GM10266 (cell line): ENCODE results near the gene TNFRSF18.

Experiments used
- DNase-seq: peaks from one replicate; pipeline ENCODE4 v3.0.0; 2012; ENCODE audit errors: extremely low spot score
- CTCF ChIP-seq: IDR thresholded peaks from 2 replicates; pipeline ENCODE4 v1.5.1; 2012; ENCODE audit warnings: mild to moderate bottlenecking, low read depth; ENCODE audit not compliant: control insufficient read depth, insufficient read depth; ENCODE audit errors: missing control alignments

The TNFRSF18 gene

DNA sequence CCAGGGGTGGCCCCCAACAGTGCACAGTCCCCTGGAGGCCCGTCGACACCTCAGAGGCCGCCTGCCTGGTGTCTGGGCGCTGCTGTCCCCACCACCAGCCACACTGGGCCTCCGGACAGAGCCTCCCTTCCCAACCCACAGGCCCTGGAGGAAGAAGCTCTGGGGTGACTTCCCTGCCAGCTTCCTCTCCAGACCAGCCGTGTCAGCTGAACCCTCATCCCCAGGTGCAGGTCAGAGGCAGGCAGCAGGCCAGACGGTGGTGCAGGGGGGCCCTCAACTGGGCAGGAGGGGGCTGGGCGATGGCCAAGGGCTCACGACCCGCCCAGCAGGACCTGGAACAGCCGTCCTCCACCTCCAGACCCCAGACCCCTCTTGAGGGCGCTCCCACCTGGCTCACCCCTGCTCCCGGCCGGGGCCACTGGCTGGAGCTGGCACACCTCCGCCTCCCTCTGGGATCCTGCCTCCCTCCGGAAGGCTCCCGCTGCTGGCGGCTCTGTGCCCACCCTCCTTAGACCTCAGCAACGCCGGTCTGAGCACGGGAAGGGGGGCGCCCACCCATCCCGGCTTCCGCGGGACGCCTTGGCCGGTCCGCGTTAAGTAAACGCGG, 520 bp downstream of the TNFRSF18 start:
- DNase-seq = no peak
- TF ChIP-seq CTCF = peak; percentile 28

DNA sequence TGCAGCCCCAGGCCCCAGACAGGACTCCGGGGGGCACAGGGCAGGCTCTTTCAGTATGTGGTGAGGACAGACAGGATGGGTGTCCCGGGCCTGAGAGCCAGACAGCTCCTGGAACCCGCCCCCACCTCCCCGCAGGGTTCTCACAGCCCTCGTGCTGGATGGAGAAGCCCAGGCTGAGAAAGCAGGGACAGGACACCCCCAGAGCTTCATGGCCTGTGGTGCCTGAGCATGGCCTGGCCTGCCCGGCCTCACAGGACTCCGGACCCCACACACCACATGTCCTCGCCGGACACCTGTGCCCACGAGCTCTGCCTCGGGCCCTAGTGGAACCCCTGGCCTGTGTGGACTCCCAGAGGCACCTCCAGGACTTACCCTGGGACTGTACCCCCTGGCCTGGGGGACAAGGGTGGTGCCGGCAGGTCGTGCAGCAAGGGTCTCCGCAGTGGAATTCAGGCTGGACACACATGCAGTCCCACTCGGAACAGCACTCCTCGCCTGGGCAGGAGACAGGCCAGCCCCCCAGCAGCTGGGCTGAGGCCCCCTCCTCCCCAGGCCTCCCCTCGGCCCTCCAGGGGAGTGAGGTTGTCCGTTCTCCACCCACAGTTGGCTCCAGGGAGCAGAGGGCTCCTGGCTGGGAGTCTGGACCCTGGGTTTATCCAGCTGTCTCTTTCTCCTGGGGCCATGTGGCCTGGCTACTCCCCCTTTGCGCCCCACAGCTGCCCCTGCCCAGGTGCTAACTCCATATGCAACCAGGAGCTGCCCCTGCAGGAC, 1.2 kb downstream of the TNFRSF18 start:
- no peak for DNase-seq
- TF ChIP-seq CTCF = no peak

GRCh38 chr1:1204425-1204920, 1.9 kb downstream of the TNFRSF18 start:
- no peak for TF ChIP-seq CTCF
- no peak for DNase-seq

DNA sequence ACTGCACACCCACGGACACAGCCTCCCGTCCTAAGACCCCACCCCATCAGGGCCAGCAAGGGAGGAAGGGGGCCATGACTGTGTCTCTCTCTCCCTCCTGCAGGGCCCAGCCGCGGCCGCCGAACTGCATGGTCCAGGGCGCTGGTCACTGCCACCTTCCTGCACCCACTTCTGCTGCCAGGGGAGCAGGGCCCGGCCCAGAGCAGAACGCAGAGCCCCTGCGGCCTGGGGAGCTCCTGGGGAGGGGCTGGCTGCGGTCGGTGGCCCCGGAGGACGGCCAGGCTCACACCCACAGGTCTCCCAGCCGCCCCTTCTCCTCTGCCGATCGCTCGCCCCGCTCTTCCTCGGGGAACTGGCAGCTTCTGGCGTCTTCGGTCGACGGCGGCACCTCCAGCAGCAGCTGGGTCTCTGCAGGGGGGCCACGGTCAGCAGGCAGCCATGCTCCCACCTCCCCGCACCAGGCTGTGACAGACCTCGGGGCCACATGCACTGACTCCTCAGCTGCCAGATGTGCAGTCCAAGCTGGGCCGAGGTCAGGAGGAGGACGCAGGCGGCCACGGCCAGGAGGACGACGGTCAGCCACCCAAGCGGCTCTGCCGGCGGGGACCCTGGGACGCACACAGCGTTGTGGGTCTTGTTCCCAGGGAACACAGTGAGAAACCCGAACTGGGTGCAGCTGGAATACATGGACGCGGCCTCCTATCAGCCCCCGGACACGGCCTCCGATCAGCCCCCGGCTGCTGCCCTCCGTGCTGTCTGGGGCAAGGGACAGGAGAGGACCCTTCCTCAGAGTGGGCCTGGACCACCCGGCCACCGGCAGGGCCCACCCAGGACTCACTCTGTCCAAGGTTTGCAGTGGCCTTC, 2.6 kb downstream of the TNFRSF18 start:
- TF ChIP-seq CTCF = no peak
- no peak for DNase-seq

- DNase-seq = no peak
- TF ChIP-seq CTCF = no peak
Measured at GRCh38 chr1:1202831-1203560, 3.4 kb downstream of the TNFRSF18 start.

DNA sequence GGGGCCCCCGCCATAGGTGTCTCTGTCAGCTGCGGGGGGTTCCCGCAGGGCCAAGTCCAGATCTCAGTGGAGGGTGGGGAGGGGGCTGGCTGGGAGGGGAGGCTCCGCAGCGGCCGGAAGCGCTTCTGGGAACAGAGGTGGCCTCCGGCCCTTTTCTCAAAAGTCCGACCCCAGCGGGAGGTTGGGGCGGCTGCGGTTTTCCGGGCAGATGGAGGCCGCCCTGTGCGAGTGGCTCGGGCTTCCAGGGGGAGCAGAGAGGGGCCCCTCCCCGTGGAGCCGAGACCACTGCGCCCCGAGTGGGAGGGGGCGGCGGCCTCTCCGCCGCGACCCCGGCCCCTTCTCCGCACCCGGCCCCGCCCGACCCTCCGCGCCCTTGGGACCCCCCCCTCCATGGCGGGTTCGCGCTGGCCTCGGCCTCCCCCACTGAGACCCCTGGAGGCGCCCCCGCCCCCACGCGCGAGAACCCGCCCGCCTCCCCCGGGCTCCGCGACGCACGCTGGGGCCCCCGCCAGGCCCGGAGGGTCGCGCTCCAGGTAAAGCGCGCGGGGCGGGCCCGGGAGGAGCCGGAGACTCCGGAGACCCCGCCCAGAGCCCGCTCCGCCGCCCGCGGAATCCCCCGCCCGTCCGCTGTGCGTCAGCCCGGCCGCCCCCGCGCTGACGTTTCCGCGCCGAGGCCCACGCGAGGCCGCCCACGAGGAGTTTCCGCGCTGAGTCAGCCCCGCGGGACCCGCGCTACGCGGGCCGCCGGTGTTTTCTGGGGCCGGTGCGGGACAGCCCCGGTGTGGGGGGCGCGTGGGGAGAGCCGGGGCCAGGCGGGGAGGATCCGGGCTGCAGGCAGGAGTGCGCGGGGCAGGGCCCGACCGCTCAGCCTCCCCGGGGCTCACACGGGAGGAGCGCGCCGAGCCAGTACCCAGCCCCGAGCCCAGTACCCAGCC, 5.2 kb downstream of the TNFRSF18 start:
- peak; percentile 94 for DNase-seq
- no peak for TF ChIP-seq CTCF
